HG02870 (cell line): ENCODE measurements around the gene RDH5.

Source experiments
- ATAC-seq: cut with Tn5 transposase; IDR thresholded peaks from one replicate; pipeline ENCODE4 v1.9.1; 2021; ENCODE audit warnings: mild to moderate bottlenecking, moderate library complexity; ENCODE audit not compliant: unreplicated experiment

The RDH5 gene

GRCh38 chr12:55720071-55720564, at the start of gene RDH5:
RDH5 (plus strand) TSS chr12:55720393; CDS start chr12:55721185, 792 bp downstream.
- no peak for ATAC-seq

- no peak for ATAC-seq
These were observed 48.4 kb upstream of the RDH5 start for GRCh38 chr12:55671746-55672145.

- peak; percentile 98 for ATAC-seq
These were observed 46.6 kb upstream of the RDH5 start for GRCh38 chr12:55673638-55674037.

- ATAC-seq = no peak
These were observed 44.5 kb upstream of the RDH5 start for GRCh38 chr12:55675666-55676065.

- ATAC-seq = no peak
These were observed 43.5 kb upstream of the RDH5 start for GRCh38 chr12:55676707-55677106.

- no peak for ATAC-seq
These were observed 40.5 kb upstream of the RDH5 start for GRCh38 chr12:55679691-55680090.

GRCh38 chr12:55681142-55682077, 38.8 kb upstream of the RDH5 start:
- ATAC-seq = no peak

GRCh38 chr12:55682087-55682796, 38.0 kb upstream of the RDH5 start:
- no peak for ATAC-seq

GRCh38 chr12:55683676-55684075, 36.5 kb upstream of the RDH5 start:
- no peak for ATAC-seq

GRCh38 chr12:55684761-55685370, 35.3 kb upstream of the RDH5 start:
- ATAC-seq = no peak

- ATAC-seq = no peak
These were observed 34.5 kb upstream of the RDH5 start for GRCh38 chr12:55685671-55686070.

- ATAC-seq = no peak
These were observed 33.7 kb upstream of the RDH5 start for GRCh38 chr12:55686366-55687010.

- ATAC-seq = no peak
These were observed 32.4 kb upstream of the RDH5 start for GRCh38 chr12:55687746-55688145.

GRCh38 chr12:55688716-55689655, 31.2 kb upstream of the RDH5 start:
- no peak for ATAC-seq

GRCh38 chr12:55692631-55693322, 27.4 kb upstream of the RDH5 start:
- ATAC-seq = no peak

- no peak for ATAC-seq
These were observed 26.6 kb upstream of the RDH5 start for GRCh38 chr12:55693323-55694187.

GRCh38 chr12:55694188-55694515, 26.0 kb upstream of the RDH5 start:
- no peak for ATAC-seq

GRCh38 chr12:55694651-55695050, 25.5 kb upstream of the RDH5 start:
- no peak for ATAC-seq
